Dermis microvascular lymphatic vessel endothelial cell (primary cell): ENCODE measurements around the gene NCAPD3. TPM values are rescaled to one million over a fixed set of nuclear protein-coding genes. Genes with fewer than 3 reads are reported as not detected.

Experiments used
- DNase-seq, 2 donors: peaks; one replicate each; pipeline versions ENCODE4 v3.0.0 to v3.0.0-alpha.2; 2010; ENCODE audit warnings: low read depth in 2 of 2
- total RNA-seq: library from RNA; depleted of rRNA; stranded (reverse); fragments of >200 nt; gene quantifications from 2 replicates; pipeline ENCODE4 v1.2.1, GENCODE V29; 2014

NCAPD3 gene
- total RNA-seq, 1 donor from 2014 or later, result 19.0 TPM

DNA sequence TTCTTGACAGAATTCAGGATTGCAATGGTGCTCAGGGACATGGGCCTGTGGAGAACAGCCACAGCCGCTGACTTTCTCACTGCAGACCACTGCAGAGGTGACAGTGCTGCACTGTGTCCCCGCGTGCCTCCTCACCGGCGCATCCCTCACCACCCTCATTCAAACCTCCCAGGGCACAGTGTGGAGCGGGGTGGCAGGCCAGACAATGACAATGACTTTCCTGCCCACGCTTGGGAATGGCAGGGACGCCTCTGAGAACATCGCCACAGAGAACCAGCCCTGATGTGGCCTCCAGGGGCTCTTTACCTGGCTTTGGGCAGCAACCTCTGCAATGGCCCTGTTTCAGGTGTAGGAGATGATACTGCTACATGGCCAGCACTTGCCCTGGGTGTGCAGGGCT is 65.7 kb downstream of the NCAPD3 start:
- no peak for DNase-seq

DNA sequence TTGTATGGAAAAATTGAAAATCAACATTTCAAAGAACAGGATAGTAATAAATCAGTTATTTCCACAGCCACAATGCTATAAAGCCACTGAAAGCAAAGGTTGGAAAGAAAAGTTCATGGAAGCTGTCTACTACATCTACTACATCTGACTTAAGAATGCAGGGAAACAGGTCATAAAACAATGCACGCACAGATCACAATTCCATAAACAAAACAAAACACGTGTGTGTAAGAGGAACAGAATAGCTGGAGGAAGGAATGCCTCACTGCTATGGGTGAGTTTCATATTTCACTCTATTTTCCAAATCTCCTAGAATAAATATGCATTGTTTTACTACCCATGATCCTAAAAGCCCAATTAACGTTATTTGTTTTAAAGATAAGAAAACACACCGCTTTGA is 66.3 kb downstream of the NCAPD3 start:
- peak in 1 of 2 donors; percentile 43 for DNase-seq

DNA sequence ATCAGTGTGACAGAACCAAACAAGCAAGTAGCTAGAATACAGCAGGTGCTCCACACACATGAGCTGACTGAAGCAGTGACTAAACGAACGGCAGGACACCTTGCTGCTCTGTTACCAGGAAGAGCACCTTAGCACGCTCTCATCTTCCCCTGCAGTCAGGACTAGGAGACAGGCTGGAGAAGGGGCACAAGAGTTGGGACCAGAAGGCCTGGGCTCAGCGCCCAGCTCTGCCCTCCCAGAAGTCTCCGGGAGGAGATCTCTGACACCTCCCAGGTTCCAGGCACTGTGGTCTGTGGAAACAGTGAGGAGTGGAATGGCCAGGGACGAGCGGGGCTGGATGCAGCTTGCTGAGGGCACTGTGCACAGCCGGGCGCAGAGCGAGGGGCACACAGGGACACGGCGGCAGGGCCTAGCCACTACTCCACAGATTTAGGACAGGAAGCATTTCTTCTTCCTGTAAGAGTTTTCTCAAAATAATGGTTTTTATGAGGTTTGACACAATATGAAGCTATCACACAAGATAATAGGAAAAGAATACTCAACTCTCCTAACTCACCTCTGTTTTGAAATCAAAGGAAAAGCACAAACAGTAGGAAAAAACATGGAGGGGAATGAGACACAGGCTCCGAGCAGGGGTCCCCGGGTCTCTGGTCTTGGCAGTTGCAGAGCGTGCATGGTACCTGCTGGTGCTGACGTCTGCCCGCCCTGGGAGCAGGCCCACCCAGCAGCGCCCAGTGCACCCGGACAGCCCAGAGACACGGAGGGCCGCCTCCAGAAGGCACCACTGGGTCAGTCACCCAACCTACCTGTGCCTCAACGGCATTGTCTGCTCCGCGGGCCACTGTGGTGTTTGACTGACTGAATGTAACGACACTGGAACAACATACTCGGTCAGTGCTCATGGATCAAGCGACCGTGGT is 67.6 kb downstream of the NCAPD3 start:
- DNase-seq, result no peak

DNA sequence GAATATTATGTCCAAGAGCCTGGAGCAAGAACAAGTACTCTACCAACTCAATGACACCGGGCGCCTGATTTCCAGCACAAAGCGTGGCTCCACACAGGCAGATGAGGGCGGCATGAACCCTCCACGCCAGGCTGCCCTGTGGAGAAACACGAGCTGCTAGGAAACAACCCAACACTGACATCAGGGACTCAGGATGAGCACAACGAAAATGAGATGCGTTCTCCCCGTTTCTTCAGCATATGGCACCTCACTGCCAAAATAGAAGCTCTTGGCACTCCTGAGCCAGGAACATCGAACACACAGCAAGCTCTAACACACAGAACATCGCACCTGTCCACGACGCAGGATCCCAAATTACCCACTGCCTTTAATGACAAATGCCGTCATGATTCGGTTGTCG is 68.3 kb downstream of the NCAPD3 start:
- DNase-seq, result no peak

DNA sequence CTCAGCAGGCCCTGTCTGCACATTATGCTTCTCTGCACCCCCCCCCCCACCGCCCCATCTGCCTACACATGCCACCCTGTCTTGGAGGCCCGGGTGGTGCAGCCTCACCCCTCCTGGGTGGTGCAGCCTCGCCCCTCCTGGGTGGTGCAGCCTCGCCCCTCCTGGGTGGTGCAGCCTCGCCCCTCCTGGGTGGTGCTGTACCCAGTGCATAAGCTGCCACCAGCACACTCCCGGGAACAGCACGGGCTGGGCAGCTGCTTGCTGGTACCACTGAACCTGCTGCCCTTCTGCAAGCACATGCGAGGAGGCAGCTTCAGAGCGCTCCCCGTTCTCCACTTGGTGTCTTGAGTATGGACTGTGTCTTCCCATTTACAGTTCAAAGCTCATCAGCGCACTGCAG is 69.3 kb downstream of the NCAPD3 start:
- DNase-seq, result no peak

DNA sequence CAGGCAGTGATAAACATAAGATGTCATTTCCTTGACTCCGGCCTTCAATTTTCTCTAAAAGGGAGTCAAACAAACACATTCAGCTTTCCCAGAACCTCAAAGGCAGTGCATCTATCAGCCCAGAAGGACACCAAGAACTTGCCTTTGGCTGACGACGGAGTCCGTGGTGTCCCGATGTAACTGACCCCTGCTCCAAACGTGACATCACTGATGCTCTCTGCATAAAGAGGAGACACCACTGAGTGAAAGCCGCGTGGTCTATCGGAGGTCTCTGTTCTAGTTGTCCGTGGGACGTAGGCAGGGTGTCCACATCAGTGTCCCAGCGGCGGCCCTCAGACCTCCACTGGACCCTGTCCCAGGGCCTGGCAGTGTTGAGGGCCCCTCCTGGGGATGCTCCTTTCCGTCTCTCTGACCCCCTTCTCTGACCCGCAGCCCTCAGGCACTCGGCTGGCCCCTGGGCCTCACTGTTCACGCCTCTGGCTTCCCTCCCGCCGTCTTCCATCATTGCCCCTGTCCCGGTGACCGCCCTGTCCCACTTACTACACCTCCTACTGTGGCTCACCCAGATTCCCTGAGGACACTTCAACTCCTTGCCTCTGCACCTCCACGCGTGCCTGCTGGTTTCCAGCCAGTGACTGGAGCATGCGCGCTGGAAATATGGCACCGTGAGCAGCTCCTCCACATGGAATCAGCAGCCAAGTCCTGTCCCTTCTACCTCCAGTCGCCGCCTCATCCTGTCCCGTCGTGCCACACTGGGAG is 70.4 kb downstream of the NCAPD3 start:
- DNase-seq, result no peak

DNA sequence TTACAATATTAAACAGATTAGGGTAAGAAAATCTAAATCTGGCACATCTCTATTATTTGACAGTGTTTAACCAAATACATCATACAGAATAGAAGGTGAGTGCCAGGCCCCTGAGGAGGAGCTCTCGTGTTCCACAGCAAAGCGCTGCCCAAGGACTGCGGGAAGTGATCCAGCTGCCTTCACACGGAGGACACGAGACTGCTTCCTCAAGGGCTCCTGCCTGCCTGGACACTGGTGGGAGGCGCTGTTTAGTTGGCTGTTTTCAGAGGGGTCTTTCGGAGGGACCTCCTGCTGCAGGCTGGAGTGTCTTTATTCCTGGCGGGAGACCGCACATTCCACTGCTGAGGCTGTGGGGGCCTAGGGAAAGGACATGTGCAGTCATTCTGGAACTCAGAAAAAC is 71.1 kb downstream of the NCAPD3 start:
- no peak for DNase-seq

DNA sequence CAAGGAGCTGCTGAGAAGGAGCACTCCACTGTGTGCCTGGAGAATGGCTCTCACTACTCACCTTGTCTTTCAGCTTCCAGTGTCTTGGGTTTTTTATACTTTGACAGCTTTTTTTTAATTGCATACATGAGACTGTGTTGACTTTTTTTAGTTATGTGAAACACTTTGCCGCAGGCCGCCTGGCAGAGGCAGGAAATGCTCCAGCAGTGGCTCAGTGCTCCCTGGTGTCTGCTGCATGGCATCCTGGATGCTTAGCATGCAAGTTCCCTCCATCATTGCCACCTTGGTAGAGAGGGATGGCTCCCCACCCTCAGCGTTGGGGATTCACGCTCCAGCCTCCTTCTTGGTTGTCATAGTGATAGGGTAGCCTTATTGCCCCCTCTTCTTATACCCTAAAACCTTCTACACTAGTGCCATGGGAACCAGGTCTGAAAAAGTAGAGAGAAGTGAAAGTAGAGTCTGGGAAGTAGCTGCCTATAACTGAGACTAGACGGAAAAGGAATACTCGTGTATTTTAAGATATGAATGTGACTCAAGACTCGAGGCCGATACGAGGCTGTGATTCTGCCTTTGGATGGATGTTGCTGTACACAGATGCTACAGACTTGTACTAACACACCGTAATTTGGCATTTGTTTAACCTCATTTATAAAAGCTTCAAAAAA is 72.6 kb downstream of the NCAPD3 start:
- no peak for DNase-seq

DNA sequence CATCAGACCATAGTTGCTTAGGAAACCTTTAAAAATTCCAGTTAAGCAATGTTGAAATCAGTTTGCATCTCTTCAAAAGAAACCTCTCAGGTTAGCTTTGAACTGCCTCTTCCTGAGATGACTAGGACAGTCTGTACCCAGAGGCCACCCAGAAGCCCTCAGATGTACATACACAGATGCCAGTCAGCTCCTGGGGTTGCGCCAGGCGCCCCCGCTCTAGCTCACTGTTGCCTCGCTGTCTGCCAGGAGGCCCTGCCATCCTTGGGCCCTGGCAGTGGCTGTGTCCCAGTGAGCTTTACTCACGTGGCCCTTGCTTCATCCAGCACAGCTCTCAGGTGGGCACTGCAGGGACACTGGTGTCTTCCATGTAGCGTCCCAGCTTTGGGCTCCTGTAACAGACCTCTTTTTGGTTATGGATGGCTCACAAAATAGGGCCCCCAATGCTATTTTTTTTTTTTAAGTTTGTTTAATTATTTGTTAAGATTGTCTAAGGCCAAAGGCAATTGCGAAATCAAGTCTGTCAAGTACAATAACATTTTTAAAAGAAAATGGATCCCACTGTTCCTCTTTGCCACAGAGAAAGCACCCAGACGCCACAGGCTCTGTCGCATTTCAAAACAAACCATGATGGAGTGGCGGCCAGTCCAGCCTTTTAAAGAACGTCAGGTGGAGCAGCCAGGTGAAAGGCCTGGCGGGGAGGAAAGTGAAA is 73.4 kb downstream of the NCAPD3 start:
- DNase-seq, result no peak

DNA sequence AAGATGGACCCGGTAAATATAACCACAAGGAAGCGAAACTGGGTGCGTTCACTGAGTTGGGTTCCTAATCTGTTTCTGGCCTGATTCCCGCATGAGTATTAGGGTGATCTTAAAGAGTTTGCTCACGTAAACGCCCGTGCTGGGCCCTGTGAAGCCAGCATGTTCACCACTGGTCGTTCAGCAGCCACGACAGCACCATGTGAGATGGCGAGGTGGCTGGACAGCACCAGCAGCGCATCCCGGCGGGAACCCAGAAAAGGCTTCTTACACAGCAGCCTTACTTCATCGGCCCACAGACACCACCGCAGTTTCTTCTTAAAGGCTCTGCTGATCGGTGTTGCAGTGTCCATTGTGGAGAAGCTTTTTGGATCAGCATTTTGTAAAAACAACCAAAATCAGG is 74.4 kb downstream of the NCAPD3 start:
- DNase-seq, result no peak

DNA sequence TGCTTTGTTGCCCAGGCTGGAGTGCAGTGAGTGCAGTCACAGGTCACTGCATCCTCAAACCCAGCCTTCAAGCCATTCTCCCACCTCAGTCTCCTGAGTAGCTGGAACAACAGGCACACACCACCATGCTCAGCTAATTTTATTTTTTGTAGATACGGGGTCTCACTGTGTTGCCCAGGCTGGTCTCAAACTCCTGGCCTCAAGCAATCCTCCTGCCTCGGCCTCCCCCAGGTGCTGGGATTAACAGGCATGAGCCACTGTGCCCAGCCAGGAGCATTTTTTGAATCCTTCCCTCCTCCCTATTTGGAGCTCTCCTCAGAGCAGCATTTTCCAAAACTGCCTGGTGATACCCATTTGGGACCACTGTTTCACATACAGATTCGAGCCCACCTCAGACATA is 77.2 kb downstream of the NCAPD3 start:
- DNase-seq, result no peak

DNA sequence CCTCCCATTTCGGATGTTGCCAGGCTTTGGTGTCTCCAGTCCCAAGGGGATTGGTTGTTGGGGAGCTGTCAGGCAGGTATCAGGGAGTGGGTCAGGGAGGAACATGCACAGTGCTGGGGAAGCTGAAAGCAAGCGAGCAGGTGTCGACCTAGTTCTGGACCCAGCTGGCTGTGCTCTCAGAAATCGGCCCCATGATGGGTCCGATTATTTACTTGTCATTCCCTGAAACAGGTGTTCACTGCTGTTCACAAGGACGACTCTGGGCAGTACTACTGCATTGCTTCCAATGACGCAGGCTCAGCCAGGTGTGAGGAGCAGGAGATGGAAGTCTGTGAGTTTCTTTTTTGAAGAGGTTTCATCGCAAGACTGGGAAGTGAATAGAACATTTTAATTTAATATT is 78.1 kb downstream of the NCAPD3 start:
- no peak for DNase-seq

DNA sequence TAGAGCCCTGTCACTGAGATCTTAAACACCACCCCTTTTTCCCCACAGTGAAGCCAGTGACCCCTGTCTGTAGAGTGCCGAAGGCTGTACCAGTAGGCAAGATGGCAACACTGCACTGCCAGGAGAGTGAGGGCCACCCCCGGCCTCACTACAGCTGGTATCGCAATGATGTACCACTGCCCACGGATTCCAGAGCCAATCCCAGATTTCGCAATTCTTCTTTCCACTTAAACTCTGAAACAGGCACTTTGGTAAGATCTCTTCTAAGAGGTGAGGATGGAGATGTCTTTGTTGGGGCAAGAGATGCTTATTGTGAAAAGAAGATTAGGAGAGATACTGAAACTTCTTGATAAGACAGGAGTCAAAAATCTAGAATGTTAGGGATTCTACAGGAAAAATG is 79.0 kb downstream of the NCAPD3 start:
- no peak for DNase-seq

DNA sequence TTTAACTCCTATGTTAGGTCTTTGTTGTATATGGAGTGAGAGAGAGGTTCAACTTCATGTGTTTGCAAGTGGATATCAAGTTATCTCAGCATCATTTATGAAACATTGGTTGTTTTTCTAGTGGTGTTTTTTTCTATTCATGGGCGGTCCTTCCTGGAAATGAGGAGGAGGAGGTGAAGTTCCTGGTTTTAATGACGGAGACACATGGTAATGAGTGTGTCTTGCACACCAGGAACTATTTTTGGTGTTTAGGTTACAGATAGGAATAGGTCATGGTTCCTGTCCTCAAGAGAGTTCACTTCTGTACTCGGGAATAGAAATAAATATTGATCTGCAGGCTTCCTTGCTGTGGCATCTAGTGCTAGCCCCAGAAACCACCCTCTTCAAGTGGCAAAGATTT is 80.0 kb downstream of the NCAPD3 start:
- no peak for DNase-seq

DNA sequence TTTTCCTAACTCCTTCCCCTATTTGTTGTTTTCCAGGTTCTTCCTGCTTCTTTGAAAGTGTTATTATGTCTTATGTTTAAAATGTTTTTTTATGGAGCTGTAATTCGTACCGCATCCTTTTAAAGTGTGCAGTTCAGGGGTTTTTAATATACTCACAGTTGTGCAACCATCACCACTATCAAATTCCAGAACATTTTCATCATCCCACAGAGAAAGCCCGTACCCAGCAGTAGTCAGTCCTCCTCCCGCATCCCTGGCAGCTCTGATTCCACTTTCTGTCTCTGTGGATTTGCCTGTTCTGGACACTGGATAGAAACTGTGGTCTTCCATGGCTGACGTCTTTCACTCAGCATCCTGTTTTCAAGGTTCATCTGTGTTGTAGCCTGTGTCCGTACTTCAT is 81.2 kb downstream of the NCAPD3 start:
- no peak for DNase-seq

DNA sequence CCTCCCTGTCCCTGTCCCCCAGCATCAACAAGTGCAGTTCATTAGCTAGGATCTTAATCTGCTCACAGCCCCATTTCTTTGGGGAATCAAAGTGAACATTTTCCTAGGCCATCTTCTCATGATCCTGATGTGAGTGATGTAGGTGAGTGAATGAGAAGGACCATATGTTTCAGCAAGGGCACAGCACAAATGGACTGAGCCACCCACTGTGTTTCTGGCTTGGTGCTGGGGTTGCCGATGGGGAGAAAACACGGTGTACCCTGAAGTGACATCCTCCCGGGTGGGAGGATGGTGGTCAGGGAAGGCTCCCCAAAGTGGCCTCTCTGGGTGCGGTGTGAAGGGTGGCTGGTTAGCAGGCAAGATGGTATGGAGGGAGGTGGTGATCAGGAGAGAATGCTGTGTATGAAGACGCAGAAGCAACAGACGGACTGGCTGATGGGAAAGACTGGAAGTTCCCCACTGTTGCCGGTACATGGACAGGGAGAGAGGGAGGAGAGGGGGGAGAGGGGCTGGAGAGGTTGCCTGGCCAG is 82.7 kb downstream of the NCAPD3 start:
- no peak for DNase-seq

DNA sequence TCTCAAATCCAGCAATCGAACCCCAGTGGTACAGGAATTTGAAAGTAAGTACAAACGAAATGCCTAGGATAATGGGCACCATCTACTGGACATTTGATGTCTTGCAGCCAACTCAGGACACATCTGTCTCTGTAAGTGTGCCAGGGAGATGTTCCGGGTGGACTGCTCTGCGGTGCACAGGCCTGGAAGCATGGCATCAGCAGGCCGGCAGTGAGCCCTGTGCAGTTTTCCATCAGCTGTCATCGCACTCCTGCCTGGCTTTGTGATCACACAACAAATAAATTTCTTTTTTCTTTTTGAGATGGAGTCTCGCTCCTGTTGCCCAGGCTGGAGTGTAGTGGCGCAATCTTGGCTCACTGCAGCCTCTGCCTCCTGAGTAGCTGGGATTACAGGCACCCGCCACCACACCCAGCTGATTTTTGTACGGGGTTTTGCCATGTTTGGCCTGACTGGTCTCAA is 83.9 kb downstream of the NCAPD3 start:
- peak; percentile 60 to 82 for DNase-seq

DNA sequence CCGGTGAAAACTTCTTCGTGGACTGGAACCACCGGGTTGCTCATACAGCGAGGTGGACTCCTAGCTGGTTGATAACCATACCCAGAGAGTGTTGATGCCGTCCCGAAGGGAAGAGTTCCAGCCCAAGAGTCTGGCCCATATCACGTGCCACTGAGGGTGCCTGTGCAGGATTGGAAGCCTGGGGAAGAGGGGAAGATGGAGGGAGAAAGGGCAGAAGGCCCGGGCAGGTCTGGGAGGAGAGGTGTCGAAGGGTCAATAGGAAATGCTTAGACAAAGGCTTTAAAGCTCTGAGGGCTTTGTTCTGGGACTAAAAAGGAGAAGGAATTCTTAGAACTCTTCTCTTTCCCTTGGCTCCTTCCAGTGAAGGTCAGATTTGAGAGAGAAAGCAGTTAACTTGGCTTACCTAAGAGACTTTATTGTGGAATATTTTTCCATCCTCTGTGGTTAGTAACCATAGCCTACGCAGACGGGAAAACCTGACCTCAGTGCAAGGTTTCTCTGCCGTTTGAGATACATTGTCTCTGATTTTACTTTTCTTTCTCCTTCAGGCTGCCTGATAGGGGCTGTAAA is 84.4 kb downstream of the NCAPD3 start:
- no peak for DNase-seq

DNA sequence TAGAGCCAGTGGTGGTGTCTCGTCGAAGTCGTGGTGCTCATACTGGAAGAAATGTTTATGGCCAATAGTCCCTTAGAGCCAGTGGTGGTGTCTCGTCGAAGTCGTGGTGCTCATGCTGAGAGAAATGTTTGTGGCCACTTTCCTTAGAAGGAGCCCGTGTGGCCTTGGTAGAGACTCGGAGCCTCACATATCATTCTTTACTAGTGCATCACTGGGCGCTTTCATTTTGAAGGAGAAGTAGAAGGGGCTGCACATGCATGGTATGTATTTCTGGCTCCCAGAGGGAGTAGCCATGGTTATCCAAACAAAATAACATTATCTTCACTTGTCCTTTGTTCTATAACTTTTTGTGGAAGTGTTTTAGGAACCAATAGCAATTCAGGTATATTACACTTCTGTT is 85.4 kb downstream of the NCAPD3 start:
- no peak for DNase-seq

DNA sequence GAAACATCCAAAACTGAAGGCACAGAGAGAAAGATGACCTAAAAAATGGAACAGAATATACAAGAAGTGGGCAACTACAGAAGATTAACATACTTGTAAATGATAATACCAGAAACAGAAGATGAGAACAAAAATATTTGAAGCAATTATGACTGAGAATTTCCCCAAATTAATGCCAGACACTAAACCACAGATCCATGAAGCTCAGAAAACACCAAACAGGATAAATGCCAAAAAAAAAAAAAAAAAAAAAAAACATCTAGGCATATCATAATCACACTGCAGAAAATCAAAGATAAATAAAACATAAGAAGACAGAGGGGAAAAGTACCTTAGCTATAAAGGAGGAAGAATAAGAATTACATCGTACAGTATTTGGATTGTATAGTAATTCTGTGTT is 89.6 kb downstream of the NCAPD3 start:
- DNase-seq, result no peak

DNA sequence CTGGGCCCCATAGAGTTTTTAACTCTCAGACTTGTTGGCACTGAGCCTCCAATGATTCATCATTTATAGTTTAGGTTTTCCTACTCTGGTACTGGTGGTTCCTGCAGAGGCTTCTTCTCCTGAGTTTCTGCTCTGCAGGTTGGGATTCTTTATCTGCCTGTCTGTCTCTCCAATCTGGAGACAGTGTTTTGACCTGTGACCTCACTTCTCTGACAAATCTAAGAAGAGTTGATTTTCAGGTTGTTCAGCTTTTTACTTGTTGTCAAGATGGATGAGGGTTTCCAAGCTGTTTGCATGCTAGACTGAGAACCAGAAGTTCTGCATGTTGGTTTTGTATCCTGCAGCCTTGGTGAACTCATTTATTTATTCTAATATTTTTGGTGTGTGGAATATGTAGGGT is 91.0 kb downstream of the NCAPD3 start:
- no peak for DNase-seq
